IPS-18c (cell line): ENCODE data around the gene SMG1.
A peak's percentile ranks its signal among the peaks of the same experiment; 100 is the strongest.
"Not testable (repeated sequence)": the region's sequence is repeated elsewhere in the genome, so short reads cannot be mapped to it uniquely, and the experiment has no call there.

Source experiments
- H3K4me3 ChIP-seq: 2 replicates; pipeline ENCODE4 v1.7.0; 2013; ENCODE audit warnings: low read depth, mild to moderate bottlenecking, low read length, moderate library complexity; ENCODE audit not compliant: insufficient read depth
- H3K9me3 ChIP-seq: one replicate; pipeline ENCODE4 v1.6.1; 2013; ENCODE audit warnings: mild to moderate bottlenecking, low read length, moderate library complexity; ENCODE audit not compliant: control insufficient read depth, insufficient read depth

Gene SMG1

GRCh38 chr16:18759598-18760520 lies 166.3 kb downstream of the SMG1 start:
- H3K4me3 ChIP-seq = peak overlapping the region; percentile 34; the same call in 1 of the 2 replicates

GRCh38 chr16:18757960-18758660 lies 168.1 kb downstream of the SMG1 start:
- not testable (repeated sequence) for H3K9me3 ChIP-seq, H3K4me3 ChIP-seq

More at GRCh38 chr16:18759598-18760520, 166.3 kb downstream of the SMG1 start:
- not testable (repeated sequence) for H3K9me3 ChIP-seq

GRCh38 chr16:18756639-18757038 lies 169.6 kb downstream of the SMG1 start:
- H3K4me3 ChIP-seq, H3K9me3 ChIP-seq: not testable (repeated sequence)
